ENCODE measurements around the gene CSNK1A1L.

The CSNK1A1L gene

DNA sequence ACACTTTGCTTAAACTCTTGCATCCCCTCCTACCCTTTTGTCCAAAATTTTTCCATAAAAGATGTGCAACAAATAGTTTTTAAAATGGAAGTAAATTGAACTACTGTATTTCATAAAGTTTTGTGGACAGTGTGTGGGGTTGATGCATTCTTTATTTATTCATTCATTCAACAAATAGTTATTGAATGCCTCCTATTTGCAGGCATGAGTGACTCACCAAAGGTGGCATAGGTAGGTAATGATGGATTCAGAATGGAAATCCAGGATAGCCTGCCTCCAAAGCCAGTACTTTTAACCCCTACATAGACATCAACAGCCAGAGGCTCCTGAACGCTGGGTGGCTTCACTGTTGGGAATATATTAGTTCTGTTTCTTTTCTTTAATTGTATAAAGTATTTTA lies 2.4 kb upstream of the CSNK1A1L start:
- H3K27ac ChIP-seq = no peak overlapping the region
- DNase-seq (ENCODE audit: low read depth, low spot score) = peak; percentile 12

DNA sequence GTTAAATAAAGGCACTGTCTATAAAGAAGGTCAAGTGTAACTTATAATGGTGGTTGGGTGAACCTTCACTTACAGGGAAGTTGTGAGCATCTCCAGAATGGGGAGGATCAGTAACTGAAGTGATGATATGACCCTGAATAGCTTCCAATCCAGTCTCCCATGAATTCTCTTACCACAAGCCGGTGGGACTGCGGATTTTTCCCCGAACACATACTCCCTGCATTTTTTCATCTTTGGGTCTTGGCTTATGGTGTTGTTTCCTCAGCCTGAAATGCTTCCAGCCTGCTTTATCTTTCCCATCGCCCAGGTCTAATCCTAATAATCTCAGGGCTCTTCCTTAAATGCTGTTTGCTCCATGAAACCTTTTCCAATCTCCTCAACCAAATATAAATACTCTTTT lies 2.0 kb upstream of the CSNK1A1L start:
- DNase-seq (ENCODE audit: low read depth, low spot score) = no peak
- H3K27ac ChIP-seq = no peak overlapping the region

- H3K27ac ChIP-seq = no peak overlapping the region
- no peak for DNase-seq (ENCODE audit: low read depth, low spot score)
These were observed 1.2 kb upstream of the CSNK1A1L start for GRCh38 chr13:37106642-37107041.

GRCh38 chr13:37102896-37103295 lies 2.6 kb downstream of the CSNK1A1L start:
- no peak for DNase-seq (ENCODE audit: low read depth, low spot score)
- no peak overlapping the region for H3K27ac ChIP-seq

- no peak overlapping the region for H3K27ac ChIP-seq
- DNase-seq (ENCODE audit: low read depth, low spot score) = no peak
These were observed 4.3 kb downstream of the CSNK1A1L start for GRCh38 chr13:37101201-37101600.

GRCh38 chr13:37100731-37101130 lies 4.7 kb downstream of the CSNK1A1L start:
- H3K27ac ChIP-seq = no peak overlapping the region
- no peak for DNase-seq (ENCODE audit: low read depth, low spot score)

- no peak overlapping the region for H3K27ac ChIP-seq
- DNase-seq (ENCODE audit: low read depth, low spot score) = no peak
These were observed 8.4 kb downstream of the CSNK1A1L start for GRCh38 chr13:37097076-37097475.

- H3K27ac ChIP-seq = no peak overlapping the region
- DNase-seq (ENCODE audit: low read depth, low spot score) = no peak
These were observed 10.6 kb downstream of the CSNK1A1L start for GRCh38 chr13:37094840-37095239.

- DNase-seq (ENCODE audit: low read depth, low spot score) = no peak
- H3K27ac ChIP-seq = no peak overlapping the region
These were observed 11.4 kb downstream of the CSNK1A1L start for GRCh38 chr13:37094099-37094498.

GRCh38 chr13:37091835-37092234 lies 13.6 kb downstream of the CSNK1A1L start:
- no peak overlapping the region for H3K27ac ChIP-seq

DNA sequence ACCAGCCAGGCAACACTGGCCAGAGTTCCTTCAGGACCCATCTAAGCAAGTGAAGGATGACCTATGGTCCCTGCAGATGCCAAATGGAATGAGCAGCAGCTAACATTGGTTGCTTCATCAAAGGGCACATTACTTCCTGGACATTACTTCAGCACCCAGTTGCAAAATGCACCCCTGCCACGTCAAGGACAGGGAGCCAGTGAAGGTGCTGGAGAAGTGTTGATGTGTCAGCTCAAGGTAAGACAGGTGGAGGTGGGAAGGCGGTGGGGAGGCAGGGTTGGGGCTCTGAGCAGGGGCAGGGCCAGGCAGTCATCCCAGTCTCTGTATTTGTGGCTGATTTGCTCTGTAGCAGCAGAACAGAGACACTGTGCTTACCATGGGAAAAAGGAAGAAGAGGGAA lies 14.6 kb downstream of the CSNK1A1L start:
- H3K27ac ChIP-seq = no peak overlapping the region
- no peak for DNase-seq (ENCODE audit: low read depth, low spot score)

More at GRCh38 chr13:37091835-37092234, 13.6 kb downstream of the CSNK1A1L start:
- no peak for DNase-seq (ENCODE audit: low read depth, low spot score)

DNA sequence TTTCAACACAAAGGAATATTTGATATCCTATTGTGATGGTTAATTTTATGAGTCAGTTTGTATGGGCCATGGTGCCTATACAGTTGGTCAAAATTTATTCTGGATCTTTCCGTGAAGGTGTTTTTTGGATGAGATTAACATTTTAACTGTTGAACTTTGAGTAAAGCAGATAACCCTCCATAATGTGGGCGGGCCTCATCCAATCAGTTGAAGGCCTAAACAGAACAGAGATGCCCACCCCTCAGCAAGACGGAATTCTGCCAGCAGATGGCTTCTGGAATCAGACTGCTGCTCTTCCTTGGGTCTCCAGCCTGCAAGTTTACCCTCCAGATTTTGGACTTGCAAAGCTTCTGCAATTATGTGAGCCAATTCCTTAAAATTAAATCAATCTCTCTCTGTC lies 16.0 kb downstream of the CSNK1A1L start:
- no peak overlapping the region for H3K27ac ChIP-seq
- DNase-seq (ENCODE audit: low read depth, low spot score) = no peak

- H3K27ac ChIP-seq = no peak overlapping the region
These were observed 18.0 kb downstream of the CSNK1A1L start for GRCh38 chr13:37087486-37087885.

GRCh38 chr13:37085606-37086005 lies 19.9 kb downstream of the CSNK1A1L start:
- no peak for DNase-seq (ENCODE audit: low read depth, low spot score)
- H3K27ac ChIP-seq = no peak overlapping the region

More at GRCh38 chr13:37087486-37087885, 18.0 kb downstream of the CSNK1A1L start:
- no peak for DNase-seq (ENCODE audit: low read depth, low spot score)

DNA sequence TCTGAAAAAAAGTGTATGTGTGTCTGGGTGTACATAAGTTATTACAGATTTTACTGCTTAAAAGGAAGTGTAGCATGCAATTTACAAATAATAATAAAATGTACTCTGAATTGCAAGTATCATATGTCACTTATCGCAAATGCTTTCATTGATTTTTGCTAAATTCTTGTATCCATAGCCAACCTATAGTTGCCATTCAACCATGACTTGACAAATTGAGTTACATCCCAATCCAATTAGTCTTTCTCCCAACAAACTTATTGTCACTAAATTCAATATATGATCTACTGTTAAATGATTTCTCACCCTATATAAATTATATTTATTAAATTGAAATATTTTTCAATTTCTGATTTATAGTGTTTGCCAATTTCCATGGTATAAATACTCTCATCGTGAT lies 28.6 kb downstream of the CSNK1A1L start:
- no peak overlapping the region for H3K27ac ChIP-seq
- DNase-seq (ENCODE audit: low read depth, low spot score) = no peak

- DNase-seq (ENCODE audit: low read depth, low spot score) = no peak
- H3K27ac ChIP-seq = no peak overlapping the region
These were observed 30.3 kb downstream of the CSNK1A1L start for GRCh38 chr13:37075164-37075563.

- no peak overlapping the region for H3K27ac ChIP-seq
- no peak for DNase-seq (ENCODE audit: low read depth, low spot score)
These were observed 30.8 kb downstream of the CSNK1A1L start for GRCh38 chr13:37074703-37075102.

- H3K27ac ChIP-seq = no peak overlapping the region
- no peak for DNase-seq (ENCODE audit: low read depth, low spot score)
These were observed 33.4 kb downstream of the CSNK1A1L start for GRCh38 chr13:37072024-37072423.

GRCh38 chr13:37070956-37071355 lies 34.5 kb downstream of the CSNK1A1L start:
- no peak overlapping the region for H3K27ac ChIP-seq
- no peak for DNase-seq (ENCODE audit: low read depth, low spot score)

DNA sequence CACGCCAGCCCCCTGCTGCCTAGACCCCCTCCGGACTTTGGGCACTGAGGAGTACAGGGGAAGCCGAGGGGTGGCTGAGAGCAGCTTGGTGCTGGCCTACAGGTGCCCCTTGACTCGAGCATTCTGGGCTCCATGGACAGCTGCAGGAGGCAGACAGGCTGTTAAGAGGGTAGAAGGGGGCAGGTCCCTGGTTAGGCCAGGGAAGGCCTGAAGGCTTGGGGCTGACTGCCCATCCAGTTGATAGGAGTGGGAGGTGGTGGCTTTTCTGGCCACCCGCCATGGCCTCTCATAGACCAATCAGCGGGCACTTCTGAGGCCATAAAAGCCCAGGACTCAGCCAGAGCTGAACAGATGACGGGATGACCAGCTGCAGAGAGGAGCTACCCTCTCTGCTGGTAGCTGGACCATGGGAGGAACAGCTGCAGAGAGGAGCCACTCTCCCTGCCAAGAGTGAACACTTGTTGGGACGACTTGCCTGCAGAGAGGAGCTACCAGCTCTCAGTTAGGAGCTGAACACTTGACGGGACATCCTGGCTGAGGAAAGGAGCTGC lies 35.2 kb downstream of the CSNK1A1L start:
- H3K27ac ChIP-seq = no peak overlapping the region
- no peak for DNase-seq (ENCODE audit: low read depth, low spot score)

- no peak for DNase-seq (ENCODE audit: low read depth, low spot score)
- no peak overlapping the region for H3K27ac ChIP-seq
These were observed 35.8 kb downstream of the CSNK1A1L start for GRCh38 chr13:37069597-37070103.

DNA sequence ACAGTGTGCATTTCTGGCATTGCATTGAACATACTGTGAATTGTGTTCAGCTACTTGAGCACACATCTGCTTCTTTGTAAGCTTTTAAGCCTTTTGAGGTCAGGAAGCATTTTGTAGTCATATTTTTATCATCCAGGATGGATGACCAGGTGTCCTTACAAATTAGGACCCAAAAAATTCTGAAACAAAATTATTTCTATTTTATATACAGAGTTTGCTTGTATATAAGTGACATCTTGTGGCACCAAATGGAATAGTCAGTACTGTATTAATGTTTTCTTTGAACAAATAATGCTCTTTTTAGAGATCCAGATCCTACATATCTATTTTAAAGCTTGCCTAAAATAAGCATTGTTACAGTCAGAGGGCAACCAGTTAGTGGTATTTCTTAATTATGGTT lies 36.5 kb downstream of the CSNK1A1L start:
- DNase-seq (ENCODE audit: low read depth, low spot score) = no peak
- H3K27ac ChIP-seq = no peak overlapping the region

DNA sequence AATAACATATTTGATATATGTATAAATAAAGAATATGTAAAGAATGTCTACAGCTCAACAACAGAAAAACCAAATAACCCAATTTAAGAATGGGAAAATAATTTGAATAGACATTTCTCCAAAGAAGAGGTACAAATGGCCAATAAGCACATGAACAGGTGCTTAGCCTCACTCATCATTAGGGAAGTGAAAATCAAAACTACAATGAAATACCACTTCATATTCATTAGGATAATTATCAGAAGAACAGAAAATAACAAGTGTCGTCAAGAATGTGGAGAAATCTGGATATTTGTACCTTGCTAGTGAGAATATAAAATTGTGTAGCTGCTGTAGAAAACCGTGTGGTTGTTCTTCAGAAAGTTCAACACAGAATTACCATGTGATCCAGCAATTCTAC lies 37.6 kb downstream of the CSNK1A1L start:
- DNase-seq (ENCODE audit: low read depth, low spot score) = no peak
- no peak overlapping the region for H3K27ac ChIP-seq

Data from epithelial cell of prostate (primary cell).